HG02885 (cell line): Measurements from ENCODE around the gene UGT1A1.

ENCODE experiments used
- ATAC-seq: cut with Tn5 transposase; IDR thresholded peaks from one replicate; pipeline ENCODE4 v1.9.1; 2021; ENCODE audit warnings: mild to moderate bottlenecking; ENCODE audit not compliant: unreplicated experiment, poor library complexity

UGT1A1 gene

DNA sequence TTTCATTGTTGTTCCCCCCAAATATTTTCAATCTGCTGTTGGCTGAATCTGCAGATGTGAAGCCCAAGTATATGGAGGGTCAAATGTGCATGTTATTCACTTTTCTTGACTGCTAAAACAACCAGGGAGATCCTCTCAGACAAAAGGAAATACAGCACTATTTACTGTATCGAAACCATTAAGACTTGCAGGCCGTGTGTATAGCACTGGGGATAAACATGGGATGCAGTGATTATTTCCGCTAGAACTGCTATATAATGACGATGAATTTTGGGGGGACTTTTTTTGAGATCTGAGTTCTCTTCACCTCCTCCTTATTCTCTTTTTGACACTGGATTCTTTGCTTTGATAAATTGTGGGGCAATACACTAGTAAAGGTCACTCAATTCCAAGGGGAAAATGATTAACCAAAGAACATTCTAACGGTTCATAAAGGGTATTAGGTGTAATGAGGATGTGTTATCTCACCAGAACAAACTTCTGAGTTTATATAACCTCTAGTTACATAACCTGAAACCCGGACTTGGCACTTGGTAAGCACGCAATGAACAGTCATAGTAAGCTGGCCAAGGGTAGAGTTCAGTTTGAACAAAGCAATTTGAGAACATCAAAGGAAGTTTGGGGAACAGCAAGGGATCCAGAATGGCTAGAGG lies 3.5 kb upstream of the UGT1A1 start:
- ATAC-seq: no peak

DNA sequence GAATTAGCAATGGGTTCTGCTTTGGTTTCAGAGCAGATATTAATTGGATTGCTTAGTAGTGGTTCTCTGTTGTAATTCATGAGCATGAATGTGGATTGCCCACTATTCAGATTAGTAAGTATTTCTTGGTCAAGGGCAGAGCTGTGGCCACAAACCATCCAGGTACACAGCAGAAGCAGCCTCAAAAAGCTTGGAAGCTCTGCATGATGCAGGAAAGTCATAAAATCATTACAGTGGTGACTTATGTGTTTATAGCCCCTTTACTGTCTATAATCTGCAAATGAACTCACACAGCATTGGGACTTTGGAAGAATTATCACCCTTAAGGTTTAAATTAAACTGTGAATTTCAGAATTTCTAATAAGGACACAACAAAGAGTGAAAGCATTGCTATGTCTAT lies 1.9 kb upstream of the UGT1A1 start:
- ATAC-seq: no peak

- no peak for ATAC-seq
Observed at GRCh38 chr2:233758849-233759248, 1.2 kb upstream of the UGT1A1 start.

DNA sequence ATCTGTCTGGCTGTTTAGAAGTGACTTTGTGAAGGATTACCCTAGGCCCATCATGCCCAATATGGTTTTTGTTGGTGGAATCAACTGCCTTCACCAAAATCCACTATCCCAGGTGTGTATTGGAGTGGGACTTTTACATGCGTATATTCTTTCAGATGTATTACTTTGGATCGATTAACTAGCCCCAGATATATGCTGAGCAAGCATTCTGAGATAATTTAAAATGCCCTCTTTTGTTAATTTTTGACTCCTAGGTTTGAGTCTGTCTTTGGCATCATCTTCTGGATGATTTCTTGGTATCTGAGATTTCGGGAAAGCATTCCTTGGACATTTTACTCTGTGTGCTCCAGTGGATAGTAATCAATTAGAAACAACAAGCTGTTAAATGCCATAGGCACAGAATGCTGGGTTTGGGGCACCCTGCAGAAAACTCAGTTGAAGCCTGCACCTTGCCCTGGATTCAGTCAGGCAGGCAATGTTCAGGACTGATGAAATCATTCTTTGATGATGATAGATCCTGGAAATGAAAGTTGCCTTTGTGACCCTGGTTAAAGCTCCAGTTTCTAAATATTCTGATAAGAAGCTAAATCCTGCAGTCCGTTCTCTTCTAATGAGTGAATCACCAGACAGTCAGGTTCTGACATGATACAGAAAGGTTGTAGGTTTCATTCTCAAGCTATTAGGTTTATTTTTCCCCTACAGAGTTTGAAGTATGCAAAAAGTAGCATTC lies 1.1 kb downstream of the UGT1A1 start:
- ATAC-seq: no peak

DNA sequence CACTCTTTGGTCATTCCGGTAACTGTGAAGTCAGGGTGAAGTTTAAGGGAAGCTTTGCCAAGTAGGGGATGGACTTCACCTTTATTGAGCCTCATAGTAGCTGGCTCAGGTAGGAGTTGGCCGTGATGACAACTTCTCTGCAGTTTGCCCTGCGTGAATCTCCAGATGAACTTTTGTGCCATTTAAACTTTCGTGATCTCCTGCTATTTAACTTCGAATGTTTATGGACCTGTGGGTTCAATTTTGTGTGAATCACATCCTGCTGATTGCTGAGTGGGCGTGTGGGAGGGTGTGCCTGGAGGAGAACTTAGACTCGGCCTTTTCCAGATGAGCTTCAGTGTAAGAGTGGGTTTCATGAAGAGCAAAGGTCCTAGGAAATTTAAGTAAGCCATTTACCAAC lies 4.2 kb downstream of the UGT1A1 start:
- ATAC-seq: no peak

- ATAC-seq: no peak
Observed at GRCh38 chr2:233764761-233765160, 4.7 kb downstream of the UGT1A1 start.

DNA sequence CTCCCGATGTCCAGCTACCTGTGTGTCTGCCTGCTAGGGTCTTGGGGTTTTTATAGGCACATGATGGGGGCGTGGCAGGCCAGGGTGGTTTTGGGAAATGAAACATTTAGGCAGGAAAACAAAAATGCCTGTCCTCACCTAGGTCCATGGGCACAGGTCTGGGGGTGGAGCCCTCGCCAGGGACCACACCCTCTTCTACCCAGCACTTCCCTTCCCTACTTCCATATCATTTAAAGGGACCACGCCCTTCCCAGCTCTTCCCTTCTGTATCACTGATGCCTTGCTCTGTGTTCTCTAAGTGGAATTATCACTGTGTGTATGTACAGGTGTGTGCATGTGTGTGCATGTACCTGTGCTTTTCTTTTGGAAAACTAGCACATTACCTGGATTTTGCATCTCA lies 6.3 kb downstream of the UGT1A1 start:
- ATAC-seq: no peak

GRCh38 chr2:233768076-233768475 lies 8.0 kb downstream of the UGT1A1 start:
- no peak for ATAC-seq

- ATAC-seq: no peak
Observed at GRCh38 chr2:233769260-233769659, 9.2 kb downstream of the UGT1A1 start.

GRCh38 chr2:233772153-233772552 lies 12.1 kb downstream of the UGT1A1 start:
- no peak for ATAC-seq

GRCh38 chr2:233772583-233772982 lies 12.5 kb downstream of the UGT1A1 start:
- ATAC-seq: no peak

- no peak for ATAC-seq
Observed at GRCh38 chr2:233773854-233774253, 13.8 kb downstream of the UGT1A1 start.

GRCh38 chr2:233775414-233775813 lies 15.3 kb downstream of the UGT1A1 start:
- no peak for ATAC-seq

- no peak for ATAC-seq
Observed at GRCh38 chr2:233778030-233778429, 18.0 kb downstream of the UGT1A1 start, which contains the start of gene MROH2A. Gene MROH2A, plus strand, starts transcription at chr2:233778330. Its CDS starts 1,029 bp downstream, at chr2:233779359.

GRCh38 chr2:233779722-233780121 lies 19.7 kb downstream of the UGT1A1 start:
- ATAC-seq: no peak

DNA sequence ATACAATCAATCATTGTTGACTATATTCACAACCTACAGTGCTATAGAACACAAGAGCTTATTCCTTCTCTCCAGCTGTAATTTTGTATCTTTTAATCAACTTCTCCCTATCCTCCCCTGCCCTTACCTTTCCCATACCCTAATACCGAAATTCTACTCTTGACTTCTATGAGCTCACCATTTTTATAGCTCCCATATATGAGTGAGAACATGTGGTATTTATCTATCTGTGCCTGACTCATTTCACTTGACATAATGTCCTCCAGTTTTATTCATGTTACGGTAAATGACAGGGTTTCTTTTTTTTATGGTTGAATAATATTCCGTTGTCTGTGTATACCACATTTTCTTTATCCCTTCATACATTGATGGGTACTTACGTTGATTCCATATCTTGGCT lies 20.7 kb downstream of the UGT1A1 start:
- no peak for ATAC-seq

DNA sequence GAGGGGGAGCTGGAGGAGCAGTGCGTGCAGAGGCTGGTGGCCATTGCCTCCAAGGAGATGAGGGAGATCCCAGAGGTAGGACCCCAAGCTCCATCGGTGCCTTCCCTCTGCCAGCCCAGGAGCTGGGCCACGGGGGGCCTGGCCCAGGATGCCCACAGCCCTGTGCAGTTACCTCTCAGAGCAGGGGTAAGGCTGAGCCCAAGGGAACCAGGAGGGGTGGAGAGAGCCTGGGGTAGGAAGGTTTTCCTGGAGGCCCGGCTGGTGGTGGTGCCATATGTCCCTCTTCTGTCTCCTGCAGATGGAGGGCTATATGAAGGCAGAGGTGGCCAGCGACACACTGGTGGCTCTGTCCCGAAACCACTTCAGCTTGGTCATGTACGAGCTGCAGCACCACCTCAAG lies 29.5 kb downstream of the UGT1A1 start:
- no peak for ATAC-seq

DNA sequence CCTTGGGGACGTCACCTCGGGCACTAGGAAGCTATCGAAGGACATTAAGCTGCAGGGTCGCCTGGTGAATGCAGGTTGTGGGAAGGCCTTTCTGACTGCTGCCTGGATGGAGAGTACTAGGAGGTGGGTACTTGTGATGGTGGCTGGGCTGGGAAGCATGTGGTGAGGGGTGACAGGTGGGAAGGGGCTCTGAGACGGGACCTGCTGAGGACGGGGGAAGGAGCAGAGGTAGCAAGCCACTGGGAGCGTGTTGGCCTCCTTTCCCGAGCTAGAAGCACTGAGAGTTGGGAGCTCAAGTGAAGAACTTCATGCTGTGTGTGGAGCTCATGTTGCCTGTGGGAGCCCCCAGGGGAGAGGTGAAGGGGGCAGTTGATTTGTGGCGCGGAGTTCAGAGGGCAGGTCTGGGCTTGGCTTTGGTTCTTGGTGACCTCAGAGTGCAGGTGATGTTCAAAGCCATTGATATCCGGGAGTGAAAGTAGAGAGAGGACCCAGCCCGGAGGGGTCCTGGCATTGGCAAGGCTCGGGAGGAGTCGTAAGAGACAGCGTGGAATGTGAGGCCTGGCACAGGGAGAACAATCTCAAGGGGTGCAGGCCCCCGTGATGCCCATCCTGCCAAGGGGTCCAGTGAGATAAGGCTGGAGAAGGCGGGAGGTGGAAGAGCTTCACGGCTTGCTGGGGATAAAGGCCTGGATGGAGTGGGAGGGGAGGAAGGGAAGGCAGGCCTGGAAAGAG lies 31.2 kb downstream of the UGT1A1 start:
- no peak for ATAC-seq

GRCh38 chr2:233791883-233792329 lies 31.8 kb downstream of the UGT1A1 start:
- ATAC-seq: no peak

DNA sequence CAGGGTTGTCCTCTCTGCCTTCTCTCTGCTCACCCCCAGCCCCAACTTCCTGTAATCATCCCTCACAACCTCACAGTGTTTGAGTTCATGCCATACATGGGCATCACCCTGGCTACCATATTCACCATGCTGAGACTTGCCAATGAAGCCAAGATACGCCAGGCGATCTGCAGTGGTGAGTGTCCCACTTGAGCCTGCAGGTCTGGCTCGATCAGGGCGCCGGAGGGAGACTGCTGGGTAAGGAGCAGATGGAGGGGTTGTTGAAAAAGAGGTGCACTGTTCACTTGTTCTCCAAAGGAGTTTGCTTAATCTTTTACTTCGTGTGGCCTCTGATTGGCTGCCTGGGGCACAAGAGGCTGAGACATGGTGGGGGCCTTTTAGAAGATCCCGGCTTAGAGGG lies 32.6 kb downstream of the UGT1A1 start:
- no peak for ATAC-seq

GRCh38 chr2:233793465-233794127 lies 33.5 kb downstream of the UGT1A1 start:
- ATAC-seq: no peak
